B cell (primary cell): ENCODE data around the gene EPB41L2. TPM values are rescaled to one million over a fixed set of nuclear protein-coding genes. Genes with fewer than 3 reads are reported as not detected.

ENCODE experiments used
- ATAC-seq: fragments of 200-7000 bp; cut with Tn5 transposase; one replicate; pipeline ENCODE4 v1.10.0; 2021; ENCODE audit warnings: low read depth, mild to moderate bottlenecking, moderate number of reproducible peaks, moderate library complexity
- CTCF ChIA-PET: fragments of 350-600 bp; sonication (Branson Sonifier 250); formaldehyde crosslinking; loops from one replicate; lab custom pipeline; 2021; ENCODE audit warnings: antibody characterized with exemption, inconsistent platforms; lab: Charles Lee
- POLR2A ChIA-PET: fragments of 350-600 bp; sonication (Branson Sonifier 250); formaldehyde crosslinking; loops from one replicate; lab custom pipeline; 2021; ENCODE audit warnings: antibody characterized with exemption; lab: Charles Lee
- DNase-seq: peaks from one replicate; pipeline ENCODE4 v3.0.0; 2013
- H2AFZ ChIP-seq: 2 replicates; pipeline ENCODE4 v1.6.1; 2012; ENCODE audit warnings: mild to moderate bottlenecking, low read depth, low read length; ENCODE audit not compliant: insufficient read depth, poor library complexity, severe bottlenecking
- H3K27ac ChIP-seq, 2 donors: 1 replicate in 1 of 2; 2 replicates in 1 of 2; pipeline ENCODE4 v1.5.1; 2012 to 2013; ENCODE audit warnings: low read length in 2 of 2, mild to moderate bottlenecking in 2 of 2, moderate library complexity in 1 of 2
- H3K27me3 ChIP-seq, 4 experiments: fragments of 200-600 bp in 1 of 4; sonication (generic) in 1 of 4; replicated peaks in 1 of 4; 1 replicate in 2 of 4; 2 replicates in 2 of 4; pipeline versions ENCODE4 v1.6.1 to v1.7.0; 2013 to 2016; ENCODE audit warnings: low read length in 3 of 4, mild to moderate bottlenecking in 2 of 4, mixed read lengths in 1 of 4, moderate library complexity in 1 of 4; ENCODE audit not compliant: insufficient read depth in 4 of 4, control insufficient read depth in 3 of 4; ENCODE audit errors: control extremely low read depth in 1 of 4
- H3K36me3 ChIP-seq, 2 experiments: replicated peaks in 1 of 2; 1 replicate in 1 of 2; 2 replicates in 1 of 2; pipeline versions ENCODE4 v1.6.1 to v1.7.1; 2013; ENCODE audit warnings: low read length in 1 of 2; ENCODE audit not compliant: insufficient read depth in 2 of 2, control insufficient read depth in 1 of 2; ENCODE audit errors: control extremely low read depth in 1 of 2, extremely low read depth in 1 of 2
- H3K4me1 ChIP-seq, 2 donors: fragments of 200-600 bp in 1 of 2; sonication (generic) in 1 of 2; 1 replicate in 1 of 2; 2 replicates in 1 of 2; pipeline versions ENCODE4 v1.5.1 to v1.6.1; 2013 to 2017; ENCODE audit warnings: low read length in 2 of 2; ENCODE audit not compliant: control insufficient read depth in 2 of 2, insufficient read depth in 2 of 2
- H3K4me2 ChIP-seq: replicated peaks from 2 replicates; pipeline ENCODE3; 2012; ENCODE audit warnings: mild to moderate bottlenecking, low read depth, low read length; ENCODE audit not compliant: poor library complexity, severe bottlenecking
- H3K4me3 ChIP-seq, 5 experiments: fragments of 200-600 bp in 1 of 5; sonication (generic) in 1 of 5; 1 replicate in 3 of 5; 2 replicates in 2 of 5; pipeline versions ENCODE4 v1.5.1 to v1.7.0; 2011 to 2016; ENCODE audit warnings: low read length in 4 of 5, mild to moderate bottlenecking in 4 of 5, low read depth in 2 of 5, control low read depth in 1 of 5, moderate library complexity in 1 of 5; ENCODE audit not compliant: insufficient read depth in 1 of 5; ENCODE audit errors: control extremely low read depth in 1 of 5, extremely low read depth in 1 of 5
- H3K79me2 ChIP-seq: fragments of 200-600 bp; sonication (generic); one replicate; pipeline ENCODE4 v1.6.0; 2016; ENCODE audit warnings: low read length; ENCODE audit not compliant: control insufficient read depth, insufficient read depth
- H3K9ac ChIP-seq: fragments of 200-600 bp; sonication (generic); 2 replicates; pipeline ENCODE4 v1.6.1; 2017; ENCODE audit warnings: mild to moderate bottlenecking, low read length, moderate library complexity
- H3K9me3 ChIP-seq, 3 donors: one replicate each; pipeline versions ENCODE4 v1.6.1 to v1.7.1; 2013; ENCODE audit warnings: low read length in 2 of 3; ENCODE audit not compliant: control insufficient read depth in 2 of 3, insufficient read depth in 1 of 3; ENCODE audit errors: control extremely low read depth in 1 of 3
- H4K20me1 ChIP-seq: 2 replicates; pipeline ENCODE4 v1.6.0; 2012; ENCODE audit warnings: mild to moderate bottlenecking, low read length; ENCODE audit not compliant: insufficient read depth, control insufficient read depth, poor library complexity, severe bottlenecking
- H3K27ac Mint-ChIP-seq: one replicate; pipeline ENCODE4 v1.8.0; 2021; ENCODE audit warnings: mixed read lengths
- H3K27me3 Mint-ChIP-seq: one replicate; pipeline ENCODE4 v1.8.0; 2021; ENCODE audit warnings: mixed read lengths
- H3K4me1 Mint-ChIP-seq: one replicate; pipeline ENCODE4 v1.8.0; 2021; ENCODE audit warnings: mixed read lengths
- H3K4me3 Mint-ChIP-seq: one replicate; pipeline ENCODE4 v1.8.0; 2021; ENCODE audit warnings: mixed read lengths
- H3K9me3 Mint-ChIP-seq: one replicate; pipeline ENCODE4 v1.8.0; 2022; ENCODE audit warnings: mixed read lengths; ENCODE audit not compliant: insufficient read depth
- CTCF ChIP-seq: fragments of 200-600 bp; IDR thresholded peaks from one replicate; pipeline ENCODE4 v1.8.0; 2022; ENCODE audit warnings: antibody characterized with exemption, mild to moderate bottlenecking
- EZH2 ChIP-seq: IDR thresholded peaks from 2 replicates; pipeline ENCODE4 v1.6.1; 2012; ENCODE audit warnings: borderline replicate concordance, low read depth, mild to moderate bottlenecking, moderate library complexity, low read length; ENCODE audit not compliant: insufficient read depth, poor library complexity, severe bottlenecking
- WGBS: methylation state at CpG from one replicate; pipeline ENCODE4 v1.1.5; 2013; ENCODE audit warnings: missing lambda C conversion rate; ENCODE audit not compliant: insufficient coverage; 5-methylcytosine and 5-hydroxymethylcytosine counted together
- intact Hi-C: fragments of 100-400 bp; cut with micrococcal nuclease; formaldehyde crosslinking; loops from one replicate; pipeline ENCODE4 v1.10.0; 2022
- polyA plus RNA-seq: library from polyadenylated mRNA; depleted of rRNA; stranded (reverse); fragments of >200 nt; gene quantifications from 2 replicates; pipeline ENCODE4 v1.2.3, GENCODE V29; 2012
- total RNA-seq, 2 donors: library from RNA; stranded (reverse); fragments of 120-200 nt in 1 of 2; gene quantifications; 1 replicate in 1 of 2; 2 replicates in 1 of 2; pipeline versions ENCODE4 v1.2.3 to v1.2.4, GENCODE V29; 2013 to 2022

The EPB41L2 gene
- total and polyA plus RNA-seq, 2 donors (not counting 1 experiment from before 2014, with no cell fraction given), result 17.8 to 61.0 TPM

GRCh38 chr6:131045139-131045538 is 17.9 kb downstream of the EPB41L2 start:
- no peaks in the 10 kb centered on the region for H3K27me3 ChIP-seq
- H4K20me1 ChIP-seq, result peaks cover 5% of the 10 kb centered on the region
- intact Hi-C loops, result no loop called here
- H3K4me3 ChIP-seq, result no peak overlapping the region
- WGBS, result no CpG with 5 or more reads among the region's 2 CpGs
- DNase-seq (no peak), ATAC-seq (no peak)
- ChIA-PET CTCF (no interaction called here), POLR2A (no interaction called here)
- H3K4me2 ChIP-seq, result no peak overlapping the region
- no peak for TF ChIP-seq EZH2
- no peak for TF ChIP-seq CTCF
- peaks cover 55% of the 10 kb centered on the region for H3K79me2 ChIP-seq
- peaks cover 0 to 5% (median 0%) of the 10 kb centered on the region in 3 donors for H3K9me3 ChIP-seq
- H3K27ac ChIP-seq, result no peak overlapping the region
- H3K9ac ChIP-seq, result no peak overlapping the region
- Mint-ChIP-seq H3K4me1 (peaks cover 2% of the 10 kb centered on the region), H3K27ac (no peak overlapping the region), H3K4me3 (no peak overlapping the region), H3K9me3 (no peaks in the 10 kb centered on the region), H3K27me3 (no peaks in the 10 kb centered on the region)
- no peaks in the 10 kb centered on the region for H3K4me1 ChIP-seq
- H3K36me3 ChIP-seq, result no peaks in the 10 kb centered on the region
- no peak overlapping the region for H2AFZ ChIP-seq

- TF ChIP-seq EZH2 (no peak), CTCF (no peak)
- Histone ChIP-seq H3K4me1 (no peaks in the 10 kb centered on the region), H3K27ac (no peak overlapping the region), H3K36me3 (no peaks in the 10 kb centered on the region), H3K4me3 (no peak overlapping the region), H3K79me2 (peaks cover 63% of the 10 kb centered on the region), H4K20me1 (peaks cover 14% of the 10 kb centered on the region), H3K27me3 (no peaks in the 10 kb centered on the region), H3K4me2 (no peak overlapping the region), H3K9ac (no peak overlapping the region), H3K9me3 (peaks cover 0 to 3% (median 0%) of the 10 kb centered on the region in 3 donors), H2AFZ (no peak overlapping the region)
- peaks cover 2% of the 10 kb centered on the region for H3K4me1 Mint-ChIP-seq
- DNase-seq (no peak), ATAC-seq (no peak)
- no peaks in the 10 kb centered on the region for H3K9me3 Mint-ChIP-seq
- 100% methylated on average over 1 of the region's 4 CpGs for WGBS
- H3K27me3 Mint-ChIP-seq, result no peaks in the 10 kb centered on the region
- ChIA-PET CTCF (no interaction called here), POLR2A (no interaction called here)
- no peak overlapping the region for H3K27ac Mint-ChIP-seq
- no peak overlapping the region for H3K4me3 Mint-ChIP-seq
- intact Hi-C loops, result no loop called here
Measured at GRCh38 chr6:131043902-131044447, 19.1 kb downstream of the EPB41L2 start.
